GM19467 (cell line): ENCODE results near the gene DEDD2.

Experiments
- ATAC-seq: cut with Tn5 transposase; IDR thresholded peaks from one replicate; pipeline ENCODE4 v1.9.1; 2021; ENCODE audit warnings: mild to moderate bottlenecking, moderate library complexity; ENCODE audit not compliant: unreplicated experiment

DEDD2 gene

GRCh38 chr19:42200116-42200715, 17.3 kb downstream of the DEDD2 start:
- ATAC-seq = no peak

DNA sequence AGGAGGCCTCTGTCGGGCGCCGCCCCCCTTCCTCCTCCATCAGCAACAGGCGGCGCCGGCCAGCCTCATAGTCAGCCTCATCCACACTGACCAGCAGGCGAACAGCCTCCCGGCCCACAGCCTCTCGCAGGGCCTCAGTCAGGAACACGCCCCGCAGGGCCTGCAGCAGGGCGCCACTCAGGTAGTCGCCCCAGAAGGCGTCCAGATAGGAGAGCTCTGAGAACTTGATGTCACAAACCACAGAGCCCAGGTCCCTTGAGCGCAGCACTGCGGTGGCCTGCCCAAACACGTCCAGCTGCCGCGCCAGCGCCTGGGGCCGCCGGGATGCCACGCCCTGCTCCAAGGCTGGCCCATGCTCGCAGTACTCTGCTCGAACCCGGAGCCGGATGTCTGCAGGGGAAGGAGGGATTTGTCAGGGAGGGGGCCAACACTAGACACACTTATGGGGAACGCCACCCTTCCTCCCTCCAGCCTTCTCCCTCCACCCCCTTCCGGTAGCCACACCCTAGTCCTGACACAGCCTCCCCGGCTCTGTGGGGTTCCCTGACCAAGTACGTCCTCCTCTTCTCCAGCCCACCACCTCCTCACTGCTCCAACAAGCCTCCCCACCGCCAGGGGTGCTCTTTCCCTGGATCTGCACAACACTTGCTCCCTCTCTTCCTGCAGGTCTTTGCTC, 17.9 kb downstream of the DEDD2 start:
- peak; percentile 41 for ATAC-seq

- ATAC-seq = peak; percentile 54
These were observed 18.6 kb downstream of the DEDD2 start for GRCh38 chr19:42198676-42199439.

GRCh38 chr19:42197375-42197817, 20.1 kb downstream of the DEDD2 start:
- ATAC-seq = no peak

DNA sequence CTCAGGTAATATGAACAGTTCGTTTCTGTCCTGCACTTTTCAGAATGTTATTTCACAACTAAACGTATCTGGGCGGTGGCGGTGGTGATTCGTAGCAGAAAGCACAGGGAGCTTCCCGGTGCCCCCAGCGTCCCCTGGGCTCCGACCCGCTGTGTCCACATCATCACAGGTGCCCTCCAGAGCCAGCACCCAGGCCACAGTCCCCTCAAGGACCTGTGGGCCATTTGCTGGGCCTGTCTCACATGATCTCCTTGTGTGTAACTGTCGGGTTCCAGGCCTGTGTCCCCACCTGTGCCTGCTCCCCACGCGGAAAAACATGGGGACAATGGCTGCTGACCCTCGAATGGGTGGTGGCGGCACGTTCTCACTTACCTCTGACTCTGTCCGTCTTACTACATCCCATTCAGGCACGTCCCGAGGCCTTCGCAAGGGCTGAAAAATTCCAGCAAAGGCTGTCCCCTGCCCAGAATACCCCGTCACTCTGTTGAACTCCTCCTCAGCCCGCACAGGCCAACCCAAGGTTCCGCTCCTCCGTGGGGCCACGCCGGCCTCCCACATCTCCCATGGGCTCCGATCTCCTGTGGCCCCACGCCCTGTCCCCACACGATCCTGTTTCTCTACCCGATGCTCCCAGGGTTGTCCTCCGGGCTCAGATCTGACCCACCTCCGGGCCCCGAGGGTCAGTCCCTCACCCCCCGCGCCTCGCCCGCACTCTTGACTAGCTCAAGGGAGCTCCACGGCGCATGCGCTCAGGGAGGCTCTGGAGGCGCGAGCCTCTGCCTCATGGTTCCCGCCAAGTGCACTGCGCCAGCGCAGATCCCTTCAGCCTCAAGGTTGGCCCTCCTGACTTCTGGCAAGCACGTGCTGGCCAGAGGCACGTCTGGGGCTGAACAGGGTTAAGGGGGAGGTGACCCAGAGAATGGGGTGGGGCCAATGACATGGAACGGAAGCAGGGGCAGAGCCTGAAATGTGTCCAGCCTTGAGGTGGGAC, 21.2 kb downstream of the DEDD2 start:
- ATAC-seq = no peak

DNA sequence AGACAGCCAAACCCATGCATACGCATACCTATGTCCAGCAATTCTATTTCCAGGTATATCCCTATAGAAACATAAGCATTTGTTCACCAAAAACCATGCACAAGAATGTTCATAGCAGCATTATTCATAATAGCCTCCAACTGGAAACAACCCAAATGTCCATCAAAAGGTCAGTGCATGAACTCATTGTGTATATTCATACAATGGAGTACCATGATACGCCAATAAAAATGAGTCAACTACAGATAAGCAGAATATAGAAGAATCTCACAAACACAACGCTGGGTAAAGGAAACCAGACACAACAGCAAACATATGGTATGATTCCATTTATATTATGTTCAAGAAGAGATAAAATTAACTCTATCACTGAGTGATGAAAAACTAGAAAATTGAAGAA, 23.8 kb downstream of the DEDD2 start:
- ATAC-seq = no peak

DNA sequence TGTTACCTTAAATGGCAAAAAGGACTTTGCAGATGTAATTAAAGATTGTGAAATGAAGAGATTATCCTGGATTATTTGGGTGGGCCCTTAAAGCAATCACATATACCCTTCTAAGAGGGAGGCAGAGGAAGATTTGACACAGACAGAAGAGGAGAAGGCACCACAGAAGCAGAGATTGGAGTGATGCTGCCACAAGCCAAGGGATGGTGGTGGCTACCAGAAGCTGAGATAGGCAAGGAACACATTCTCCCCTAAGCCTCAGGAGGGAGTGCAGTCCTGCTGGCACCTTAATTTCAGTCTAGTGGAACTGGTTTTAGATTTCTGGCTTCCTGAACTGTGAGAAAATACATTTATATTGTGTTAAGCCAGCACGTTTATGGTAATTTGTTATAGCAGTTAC, 24.2 kb downstream of the DEDD2 start:
- ATAC-seq = no peak

DNA sequence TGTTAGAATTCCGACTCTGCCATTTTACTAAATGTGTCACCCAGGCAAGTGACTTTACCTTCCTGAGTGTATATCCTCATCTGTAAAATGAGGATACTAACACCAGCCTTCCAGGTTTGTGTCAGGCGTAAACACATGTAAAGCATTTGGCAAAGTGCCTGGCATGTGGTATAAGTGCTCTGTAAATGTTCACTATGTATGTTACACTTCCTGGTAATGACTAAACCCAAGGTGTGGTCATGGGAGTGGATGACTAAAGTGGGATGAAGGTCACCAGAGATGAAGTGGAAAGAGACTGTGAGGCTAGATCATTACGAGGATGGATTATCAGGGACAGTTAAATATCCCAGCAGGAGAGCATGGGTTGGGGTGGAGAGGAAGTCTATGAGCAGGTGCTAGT, 25.6 kb downstream of the DEDD2 start:
- no peak for ATAC-seq

DNA sequence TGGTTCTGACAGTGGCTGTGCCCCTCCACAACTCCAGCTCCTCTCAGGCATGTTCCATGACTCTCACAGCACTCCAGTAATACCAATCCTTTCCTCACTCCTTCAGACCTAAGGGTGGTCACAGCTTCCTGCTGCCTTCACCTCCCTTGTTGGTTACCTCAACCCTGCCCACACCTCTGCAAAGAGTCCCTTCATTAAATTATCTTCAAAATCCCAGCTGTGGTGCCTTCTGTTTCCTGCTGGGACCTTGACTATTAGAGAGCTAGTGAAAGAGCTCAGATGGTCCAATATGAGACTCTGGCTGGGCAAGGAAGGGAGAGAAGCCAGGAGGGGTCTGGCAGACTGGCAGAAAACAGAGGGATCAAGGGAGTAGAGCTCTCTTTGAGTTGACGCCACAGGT, 26.1 kb downstream of the DEDD2 start:
- no peak for ATAC-seq

GRCh38 chr19:42189133-42189532, 28.3 kb downstream of the DEDD2 start:
- no peak for ATAC-seq

DNA sequence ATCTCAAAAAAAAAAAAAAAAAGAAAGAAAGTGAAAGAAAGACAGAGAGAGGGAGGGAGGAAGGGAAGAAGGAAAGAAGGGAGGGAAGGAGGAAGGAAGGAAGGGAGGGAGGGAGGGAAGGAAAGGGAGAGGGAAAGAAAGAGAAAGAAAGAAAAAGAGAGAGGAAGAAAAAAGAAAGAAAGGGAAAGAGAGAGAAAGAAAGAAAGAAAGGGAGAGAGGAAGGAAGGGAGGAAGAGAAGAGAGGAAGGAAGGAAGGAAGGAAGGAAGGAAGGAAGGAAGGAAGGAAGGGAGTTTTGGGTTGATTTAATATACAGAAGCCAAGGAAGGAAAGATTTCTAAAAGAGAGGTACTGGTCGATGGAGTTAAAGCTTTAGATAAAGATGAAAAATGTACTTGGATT, 28.8 kb downstream of the DEDD2 start:
- ATAC-seq = no peak

- ATAC-seq = no peak
These were observed 32.2 kb downstream of the DEDD2 start for GRCh38 chr19:42185277-42185676.

GRCh38 chr19:42184401-42184861, 33.0 kb downstream of the DEDD2 start:
- no peak for ATAC-seq

GRCh38 chr19:42178791-42179674, 38.4 kb downstream of the DEDD2 start:
- no peak for ATAC-seq

DNA sequence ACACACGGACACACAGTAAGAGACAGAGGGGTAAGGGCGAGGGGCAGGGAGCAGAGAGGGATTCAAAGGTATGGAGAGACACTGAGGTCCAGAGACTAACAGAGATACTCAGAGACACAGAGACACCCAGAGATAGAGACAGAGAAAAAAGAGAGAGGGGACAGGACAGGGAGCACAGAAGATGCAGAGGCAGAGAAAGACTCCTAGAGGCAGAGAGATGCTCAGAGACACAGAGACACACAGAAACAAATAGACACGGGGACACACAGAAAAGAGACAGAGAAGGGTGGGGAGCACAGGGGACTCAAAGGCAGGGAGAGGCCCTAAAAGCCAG, 39.8 kb downstream of the DEDD2 start:
- no peak for ATAC-seq

GRCh38 chr19:42176990-42177685, 40.3 kb downstream of the DEDD2 start:
- ATAC-seq = no peak

- no peak for ATAC-seq
These were observed 40.9 kb downstream of the DEDD2 start for GRCh38 chr19:42176649-42176989.

GRCh38 chr19:42175952-42176648, 41.4 kb downstream of the DEDD2 start:
- ATAC-seq = no peak
